NK-92 (cell line): Measurements from ENCODE around the gene BCKDHB.

Source experiments
- DNase-seq: peaks from one replicate; lab custom pipeline; 2025; ENCODE audit not compliant: unreplicated experiment; lab: John Stamatoyannopoulos, UW

The BCKDHB gene

GRCh38 chr6:80148220-80148619 lies 41.7 kb downstream of the BCKDHB start:
- DNase-seq: no peak

DNA sequence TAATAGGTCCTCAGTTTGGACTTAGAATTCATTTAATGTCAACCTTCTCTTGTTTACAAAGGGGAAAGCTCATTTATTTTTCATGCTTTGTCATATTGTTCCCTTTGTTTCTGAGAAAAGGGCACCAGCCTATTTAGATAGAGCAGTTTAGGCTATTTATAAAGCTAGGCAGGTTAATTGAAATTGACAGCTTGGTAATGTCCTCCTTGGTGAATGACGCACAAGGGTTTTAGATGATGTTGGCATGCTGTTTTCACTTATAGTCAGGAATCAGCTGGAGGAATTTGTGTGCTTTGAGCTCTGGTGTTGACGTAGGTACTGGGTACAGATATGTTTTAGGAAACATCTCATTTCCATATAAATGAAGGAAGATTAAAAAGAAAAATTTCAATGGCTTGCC lies 45.2 kb downstream of the BCKDHB start:
- no peak for DNase-seq

DNA sequence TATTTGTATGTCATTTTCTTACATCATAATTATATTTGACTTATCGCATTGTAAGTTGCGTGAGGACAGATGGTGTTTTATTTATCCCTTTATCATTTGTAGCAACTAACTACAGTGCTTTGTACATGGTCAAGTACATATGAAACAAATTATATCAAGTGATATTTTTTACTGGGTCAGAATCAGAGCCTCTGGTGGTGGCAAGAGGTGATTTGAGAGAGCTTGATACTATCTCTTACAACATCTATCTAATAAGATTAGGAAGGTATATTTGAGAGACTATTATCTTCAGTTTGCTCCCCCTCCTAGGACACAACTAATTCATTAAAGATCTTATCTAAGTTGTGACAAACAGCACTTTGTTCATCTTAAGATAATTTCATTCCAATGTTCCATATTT lies 47.7 kb downstream of the BCKDHB start:
- no peak for DNase-seq

DNA sequence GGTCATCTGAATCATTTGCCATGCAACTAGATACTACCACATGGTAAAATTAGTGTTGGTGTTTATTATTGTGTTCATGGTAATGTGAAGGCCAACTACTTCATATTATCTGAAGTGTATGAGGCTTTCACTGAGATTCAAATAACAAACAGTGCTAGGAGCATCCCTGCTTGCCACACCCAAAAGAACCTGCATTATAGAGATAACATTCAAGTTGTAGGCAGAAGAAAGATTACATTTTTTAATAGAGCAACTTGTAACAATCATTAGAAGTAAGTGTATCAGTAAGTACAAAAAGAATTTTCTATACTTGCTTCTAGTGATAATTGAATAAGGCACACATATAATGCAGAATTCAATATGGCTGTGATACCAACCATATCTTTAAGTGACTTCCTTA lies 49.8 kb downstream of the BCKDHB start:
- DNase-seq: no peak

- DNase-seq: no peak
These were observed 52.1 kb downstream of the BCKDHB start for GRCh38 chr6:80158478-80158989.

- no peak for DNase-seq
These were observed 55.0 kb downstream of the BCKDHB start for GRCh38 chr6:80161434-80161833.

DNA sequence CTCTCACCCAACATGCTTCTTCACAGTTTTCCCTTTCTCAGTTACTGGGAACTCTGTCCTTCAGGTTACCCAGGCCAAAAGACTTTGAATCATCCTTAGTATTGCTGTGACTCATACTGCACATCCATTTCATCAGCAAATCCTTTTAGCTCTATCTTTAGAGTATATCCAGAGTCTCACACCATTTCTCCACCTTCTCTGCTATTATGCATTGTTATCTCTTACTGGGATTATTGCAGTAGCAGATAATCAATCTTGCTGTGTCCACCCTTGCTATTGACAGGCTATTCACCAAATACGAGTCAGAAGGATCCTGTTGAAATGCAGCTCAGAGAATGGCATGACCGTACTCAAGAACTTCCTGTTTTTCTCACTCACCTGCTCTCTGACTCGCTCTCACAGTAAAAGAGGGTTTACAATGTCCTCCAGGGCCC lies 57.3 kb downstream of the BCKDHB start:
- no peak for DNase-seq

DNA sequence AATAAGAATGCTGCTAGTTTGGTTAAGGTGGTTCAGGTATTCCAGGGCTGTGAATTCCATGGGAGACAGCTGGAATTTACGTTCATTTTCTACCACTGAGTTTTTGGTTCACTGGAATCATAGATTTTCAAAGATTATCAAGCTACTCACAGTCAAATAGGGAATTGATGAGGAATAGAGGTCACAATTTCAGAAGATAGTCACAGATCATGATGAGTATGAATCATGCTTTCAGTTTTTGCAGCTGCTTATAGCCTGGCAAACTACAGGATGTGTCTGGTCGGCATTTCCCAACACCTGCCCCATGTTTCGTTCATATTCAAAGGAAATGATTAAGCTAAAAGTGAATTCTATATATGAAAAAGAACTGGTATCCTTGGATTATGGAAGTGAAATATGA lies 58.7 kb downstream of the BCKDHB start:
- no peak for DNase-seq

GRCh38 chr6:80165819-80166218 lies 59.3 kb downstream of the BCKDHB start:
- no peak for DNase-seq

DNA sequence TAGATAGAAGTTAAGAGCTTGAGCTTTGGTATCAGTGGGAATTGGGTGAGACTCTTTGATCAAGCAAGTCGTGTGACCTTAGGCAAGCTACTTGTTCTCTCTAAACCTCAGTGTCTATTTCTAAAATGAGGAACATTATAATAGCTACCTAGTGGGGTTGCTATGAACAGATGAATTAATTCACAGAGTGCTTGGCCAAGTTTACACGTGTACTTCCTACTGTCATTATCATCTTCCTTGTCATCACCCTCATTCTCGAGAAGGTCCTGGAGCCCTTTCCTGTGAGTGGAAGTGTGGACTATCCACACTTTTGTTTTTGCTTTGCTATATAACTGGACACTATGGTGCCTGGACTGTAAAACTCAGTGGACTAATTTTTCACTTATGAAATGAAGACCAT lies 64.0 kb downstream of the BCKDHB start:
- no peak for DNase-seq

DNA sequence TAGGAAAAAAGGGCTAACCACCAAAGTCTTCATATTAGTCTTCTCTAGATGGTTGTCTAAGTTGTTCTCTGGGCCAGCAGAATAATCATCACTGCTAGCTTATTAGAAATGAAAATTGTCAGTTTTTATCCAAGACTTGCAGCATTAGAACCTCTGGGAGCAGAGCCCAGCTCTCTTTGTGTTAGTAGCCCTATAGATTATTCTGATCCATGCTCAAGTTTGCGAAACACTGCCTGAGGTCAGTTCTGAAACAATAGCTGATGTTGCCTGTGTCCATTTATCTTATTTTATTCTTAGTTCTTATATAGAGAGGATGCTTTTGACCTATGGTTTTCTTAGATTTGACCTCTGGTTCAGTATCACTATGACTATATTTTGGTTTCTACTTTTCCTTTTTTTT lies 66.9 kb downstream of the BCKDHB start:
- no peak for DNase-seq

DNA sequence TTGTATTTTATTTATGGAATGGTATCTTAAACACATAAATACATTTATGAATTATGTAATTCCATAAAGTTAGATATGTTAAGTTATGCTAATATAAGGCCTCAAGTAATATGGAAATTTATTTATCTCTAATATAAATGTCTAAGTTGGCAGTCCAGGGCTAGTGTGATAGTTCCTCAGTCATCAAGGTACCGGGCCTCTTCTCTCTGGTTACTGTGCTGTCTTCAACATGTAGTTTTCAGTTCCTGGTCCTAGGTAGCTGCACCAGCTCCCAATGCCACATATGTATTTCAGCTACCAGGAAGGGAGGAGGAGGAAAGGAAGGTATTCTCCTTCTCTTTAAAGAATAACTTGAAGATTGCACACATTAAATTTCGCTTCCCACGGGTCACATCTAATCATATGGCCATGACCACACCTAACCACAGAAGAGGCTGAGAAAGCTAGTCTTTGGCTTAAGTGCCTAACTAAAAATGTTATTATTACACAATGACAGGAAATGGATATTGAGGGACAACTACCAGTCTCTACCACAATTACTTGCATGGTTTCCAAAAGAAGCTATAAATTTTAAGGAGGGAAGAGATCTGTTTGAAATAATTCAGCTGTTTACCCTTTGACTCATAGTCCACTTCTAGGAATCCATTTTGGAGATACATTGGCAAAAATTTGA lies 68.6 kb downstream of the BCKDHB start:
- DNase-seq: no peak

GRCh38 chr6:80179695-80180094 lies 73.2 kb downstream of the BCKDHB start:
- DNase-seq: no peak

- DNase-seq: no peak
These were observed 75.0 kb downstream of the BCKDHB start for GRCh38 chr6:80181352-80182081.

- no peak for DNase-seq
These were observed 75.8 kb downstream of the BCKDHB start for GRCh38 chr6:80182308-80182707.

- DNase-seq: no peak
These were observed 76.7 kb downstream of the BCKDHB start for GRCh38 chr6:80183019-80183795.

- no peak for DNase-seq
These were observed 79.0 kb downstream of the BCKDHB start for GRCh38 chr6:80185492-80185891.

DNA sequence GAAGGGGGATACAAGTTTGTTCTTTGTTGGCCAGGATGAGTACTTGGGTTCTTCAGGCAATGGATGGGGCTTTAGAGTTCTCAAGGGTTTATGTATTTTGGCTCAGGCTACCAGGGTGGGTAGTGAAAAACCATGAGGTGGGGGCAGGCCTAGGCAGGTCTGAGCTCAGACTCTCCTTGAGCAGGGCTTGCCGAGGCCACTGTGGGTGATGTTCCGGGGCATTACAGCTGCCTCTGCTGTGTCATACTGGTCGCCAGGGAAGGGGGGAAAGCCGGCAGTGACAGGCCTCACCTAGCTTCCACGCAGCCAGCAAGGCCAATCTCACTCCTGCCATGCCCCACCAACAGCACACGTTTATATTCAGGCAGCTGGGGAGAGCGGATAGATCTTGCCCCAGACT lies 79.6 kb downstream of the BCKDHB start:
- no peak for DNase-seq

- DNase-seq: no peak
These were observed 90.4 kb downstream of the BCKDHB start for GRCh38 chr6:80196906-80197305.

DNA sequence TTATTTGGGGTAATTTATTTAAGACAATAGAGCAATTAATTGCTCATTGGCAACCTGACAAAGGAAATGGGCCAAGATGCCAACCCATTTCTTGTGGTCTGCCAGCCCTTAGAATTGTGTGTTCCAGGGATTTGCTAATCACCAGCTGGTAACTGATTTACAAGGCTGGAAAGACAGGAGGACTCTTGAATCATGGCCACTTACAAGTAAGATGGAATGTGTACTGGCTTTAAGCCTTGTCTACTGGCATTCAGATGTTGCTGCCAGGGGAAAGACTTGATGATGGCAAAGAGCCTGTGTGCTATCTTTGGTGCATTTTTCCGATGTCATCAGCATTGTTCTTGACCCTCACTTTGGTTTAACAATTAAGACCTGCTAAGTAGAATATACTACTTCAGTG lies 91.0 kb downstream of the BCKDHB start:
- DNase-seq: no peak

DNA sequence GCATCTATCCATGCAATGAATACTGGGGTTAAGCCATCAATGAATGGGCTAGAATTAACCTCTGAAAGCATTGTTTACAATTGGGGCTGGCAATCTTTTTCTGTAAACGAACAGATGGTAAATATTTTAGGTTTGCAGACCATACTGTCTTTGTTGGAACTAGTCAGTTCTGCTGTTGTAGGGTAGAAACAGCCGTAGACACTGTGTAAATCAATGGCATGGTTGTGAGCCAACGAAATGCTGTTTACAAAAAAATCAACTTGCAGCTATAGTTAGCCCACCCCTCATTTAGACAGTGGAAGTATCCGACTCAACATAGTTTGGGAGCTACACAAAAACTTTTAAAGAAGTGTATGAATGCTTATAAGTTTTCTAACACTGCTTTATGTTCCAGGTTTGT lies 91.5 kb downstream of the BCKDHB start:
- DNase-seq: no peak

DNA sequence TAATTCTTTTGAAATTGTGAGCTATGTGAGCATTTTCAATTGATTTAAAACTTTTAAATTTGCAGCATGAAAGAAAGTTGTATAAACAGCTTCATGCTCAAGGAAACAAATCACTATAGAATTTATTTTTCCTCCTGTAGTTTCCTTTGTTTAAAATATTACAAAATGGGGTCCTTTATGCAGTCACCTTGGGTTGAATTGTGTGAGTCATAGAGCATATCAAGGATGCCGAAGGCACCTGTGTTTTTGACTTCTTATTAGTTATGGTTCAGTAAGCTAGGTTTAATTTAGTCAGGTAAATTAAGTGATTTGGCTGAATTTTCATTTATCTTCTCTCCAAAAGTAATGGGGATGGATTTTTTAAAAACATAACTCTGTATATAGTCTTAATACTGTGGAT lies 96.8 kb downstream of the BCKDHB start:
- DNase-seq: no peak
